H9 (cell line): ENCODE measurements around the gene GRIN2D. TPM values are rescaled to one million over a fixed set of nuclear protein-coding genes. Genes with fewer than 3 reads are reported as not detected.

Experiments
- DNase-seq: peaks from one replicate; pipeline ENCODE4 v3.0.0-alpha.2; 2017
- H2AFZ ChIP-seq: one replicate; pipeline ENCODE4 v1.6.1; 2013; ENCODE audit warnings: mild to moderate bottlenecking, low read length, control low read depth, moderate library complexity
- H2AK5ac ChIP-seq: 2 replicates; pipeline ENCODE4 v1.6.1; 2013; ENCODE audit warnings: low read length, control low read depth, mixed read lengths; ENCODE audit not compliant: insufficient read length
- H2BK120ac ChIP-seq: one replicate; pipeline ENCODE4 v1.6.1; 2013; ENCODE audit warnings: low read depth, mild to moderate bottlenecking, low read length, control low read depth, inconsistent platforms; ENCODE audit not compliant: poor library complexity, severe bottlenecking
- H2BK12ac ChIP-seq: 2 replicates; pipeline ENCODE4 v1.6.1; 2013; ENCODE audit warnings: low read length, control low read depth, mixed read lengths, low read depth; ENCODE audit not compliant: insufficient read length
- H2BK15ac ChIP-seq: 2 replicates; pipeline ENCODE4 v1.6.1; 2013; ENCODE audit warnings: low read depth, low read length, control low read depth
- H2BK20ac ChIP-seq: one replicate; pipeline ENCODE4 v1.6.1; 2013; ENCODE audit warnings: low read depth, mild to moderate bottlenecking, low read length, control low read depth, inconsistent platforms; ENCODE audit not compliant: poor library complexity, severe bottlenecking
- H2BK5ac ChIP-seq: 2 replicates; pipeline ENCODE4 v1.6.1; 2013; ENCODE audit warnings: low read length, control low read depth, mixed read lengths; ENCODE audit not compliant: insufficient read length
- H3K14ac ChIP-seq: 2 replicates; pipeline ENCODE4 v1.6.1; 2013; ENCODE audit warnings: low read length, control low read depth; ENCODE audit not compliant: insufficient read depth
- H3K18ac ChIP-seq: 2 replicates; pipeline ENCODE4 v1.6.1; 2013; ENCODE audit warnings: low read depth, mild to moderate bottlenecking, mixed read lengths, low read length, control low read depth; ENCODE audit not compliant: insufficient read length
- H3K23ac ChIP-seq: 2 replicates; pipeline ENCODE4 v1.6.1; 2013; ENCODE audit warnings: low read length, control low read depth, mixed read lengths, low read depth; ENCODE audit not compliant: insufficient read length
- H3K23me2 ChIP-seq: 2 replicates; pipeline ENCODE4 v1.6.1; 2013; ENCODE audit warnings: low read depth, mild to moderate bottlenecking, mixed read lengths, low read length, control low read depth; ENCODE audit not compliant: insufficient read length, poor library complexity, severe bottlenecking
- H3K27ac ChIP-seq: 2 replicates; pipeline ENCODE4 v1.5.1; 2013; ENCODE audit warnings: low read length, control low read depth, mixed read lengths, low read depth; ENCODE audit not compliant: insufficient read length
- H3K27me3 ChIP-seq: 2 replicates; pipeline ENCODE4 v1.6.1; 2013; ENCODE audit warnings: low read length, control low read depth, inconsistent platforms; ENCODE audit not compliant: insufficient read depth
- H3K4ac ChIP-seq: 2 replicates; pipeline ENCODE4 v1.6.1; 2013; ENCODE audit warnings: low read depth, mild to moderate bottlenecking, control low read depth, inconsistent platforms, low read length, moderate library complexity
- H3K4me1 ChIP-seq: 2 replicates; pipeline ENCODE4 v1.6.1; 2013; ENCODE audit warnings: low read length, control low read depth, inconsistent platforms; ENCODE audit not compliant: insufficient read depth
- H3K4me2 ChIP-seq: 2 replicates; pipeline ENCODE4 v1.6.1; 2013; ENCODE audit warnings: low read length, control low read depth, mixed read lengths; ENCODE audit not compliant: insufficient read length, insufficient read depth
- H3K56ac ChIP-seq: 2 replicates; pipeline ENCODE4 v1.6.1; 2013; ENCODE audit warnings: low read depth, mild to moderate bottlenecking, mixed read lengths, low read length, control low read depth; ENCODE audit not compliant: insufficient read length
- H3K79me1 ChIP-seq: 2 replicates; pipeline ENCODE4 v1.6.1; 2013; ENCODE audit warnings: low read depth, mild to moderate bottlenecking, moderate library complexity, low read length, control low read depth, inconsistent platforms; ENCODE audit not compliant: insufficient read depth, poor library complexity, severe bottlenecking
- H3K79me2 ChIP-seq: 2 replicates; pipeline ENCODE4 v1.6.1; 2013; ENCODE audit warnings: low read length, control low read depth, inconsistent platforms; ENCODE audit not compliant: insufficient read depth
- H3K9ac ChIP-seq: 2 replicates; pipeline ENCODE4 v1.6.1; 2013; ENCODE audit warnings: low read length, control low read depth, mixed read lengths; ENCODE audit not compliant: insufficient read length; ENCODE audit errors: extremely low read depth
- H3K9me3 ChIP-seq: one replicate; pipeline ENCODE4 v1.6.1; 2013; ENCODE audit warnings: low read depth, low read length, inconsistent platforms; ENCODE audit not compliant: control insufficient read depth
- H3T11ph ChIP-seq: one replicate; pipeline ENCODE4 v1.6.1; 2013; ENCODE audit warnings: mild to moderate bottlenecking, low read length, control low read depth, inconsistent platforms
- H4K20me1 ChIP-seq: one replicate; pipeline ENCODE4 v1.6.1; 2013; ENCODE audit not compliant: control insufficient read depth, insufficient read length, insufficient read depth
- H4K5ac ChIP-seq: 2 replicates; pipeline ENCODE4 v1.6.1; 2013; ENCODE audit warnings: low read depth, mild to moderate bottlenecking, mixed read lengths, low read length, control low read depth; ENCODE audit not compliant: insufficient read length
- H4K8ac ChIP-seq: replicated peaks from 2 replicates; pipeline ENCODE4 v1.6.1; 2013; ENCODE audit warnings: low read length, control low read depth, mixed read lengths, low read depth; ENCODE audit not compliant: insufficient read length
- H4K91ac ChIP-seq: 2 replicates; pipeline ENCODE4 v1.6.1; 2013; ENCODE audit warnings: low read depth, mild to moderate bottlenecking, moderate library complexity, mixed read lengths, low read length, control low read depth; ENCODE audit not compliant: insufficient read length
- H3K27ac Mint-ChIP-seq, 3 experiments: 2 replicates in 2 of 3; 3 replicates in 1 of 3; pipeline ENCODE4 v1.8.0; 2020 to 2021; ENCODE audit warnings: mixed read lengths in 3 of 3, mild to moderate bottlenecking in 1 of 3, moderate library complexity in 1 of 3
- H3K27me3 Mint-ChIP-seq: 2 replicates; pipeline ENCODE4 v1.8.0; 2021; ENCODE audit warnings: low read depth, mild to moderate bottlenecking, moderate library complexity, mixed read lengths
- H3K36me3 Mint-ChIP-seq, 3 experiments: 2 replicates in 2 of 3; 3 replicates in 1 of 3; pipeline ENCODE4 v1.8.0; 2020 to 2021; ENCODE audit warnings: low read depth in 3 of 3, mixed read lengths in 3 of 3; ENCODE audit not compliant: insufficient read depth in 1 of 3
- H3K4me1 Mint-ChIP-seq, 2 experiments: 2 replicates each; pipeline ENCODE4 v1.8.0; 2020; ENCODE audit warnings: mixed read lengths in 2 of 2
- H3K4me3 Mint-ChIP-seq, 2 experiments: 2 replicates in 1 of 2; 3 replicates in 1 of 2; pipeline ENCODE4 v1.8.0; 2020 to 2021; ENCODE audit warnings: mild to moderate bottlenecking in 2 of 2, mixed read lengths in 2 of 2, moderate library complexity in 1 of 2
- H3K9me3 Mint-ChIP-seq, 2 experiments: 2 replicates in 1 of 2; 3 replicates in 1 of 2; pipeline ENCODE4 v1.8.0; 2020; ENCODE audit warnings: mild to moderate bottlenecking in 2 of 2, mixed read lengths in 2 of 2, moderate library complexity in 1 of 2
- CTCF ChIP-seq: fragments of 200-600 bp; sonication (generic); conservative IDR thresholded peaks from 3 replicates; pipeline ENCODE4 v1.8.0; 2021; ENCODE audit warnings: antibody characterized with exemption, mild to moderate bottlenecking
- WGBS: extraction: QIAGEN DNeasy Blood & Tissue Kit; methylation state at CpG from one replicate; pipeline ENCODE4 v1.1.7; 2013; ENCODE audit warnings: missing lambda C conversion rate, low lambda C conversion rate, mixed read lengths; ENCODE audit not compliant: insufficient read length; ENCODE audit errors: extremely low coverage; 5-methylcytosine and 5-hydroxymethylcytosine counted together
- total RNA-seq: library from RNA; stranded (reverse); gene quantifications from 2 replicates; pipeline ENCODE4 v1.2.1, GENCODE V29; 2021

The GRIN2D gene
- total RNA-seq, 1 experiment from 2014 or later = 5.9 TPM

- H2AK5ac ChIP-seq = no peak overlapping the region
- no peak overlapping the region for H3K4ac ChIP-seq
- Mint-ChIP-seq H3K27me3 (peaks cover 4% of the 10 kb centered on the region), H3K36me3 (peaks cover 49 to 70% (median 64%) of the 10 kb centered on the region in 3 experiments), H3K4me1 (peaks cover 2 to 8% of the 10 kb centered on the region in 2 experiments; a peak in 3 of 4 replicates), H3K9me3 (no peaks in the 10 kb centered on the region), H3K4me3 (no peak overlapping the region), H3K27ac (no peak overlapping the region; a peak in 1 of 7 replicates)
- no peaks in the 10 kb centered on the region for H4K20me1 ChIP-seq
- H3K23ac ChIP-seq = no peak overlapping the region
- H3K9ac ChIP-seq = no peak overlapping the region
- H3K4me1 ChIP-seq = peaks cover 3% of the 10 kb centered on the region; the same call in 1 of the 2 replicates
- no peak overlapping the region for H4K8ac ChIP-seq
- H3K9me3 ChIP-seq = no peaks in the 10 kb centered on the region
- no peaks in the 10 kb centered on the region for H3K79me1 ChIP-seq
- DNase-seq = no peak
- no peaks in the 10 kb centered on the region for H3K27me3 ChIP-seq
- TF ChIP-seq CTCF = no peak
- no peak overlapping the region for H4K5ac ChIP-seq
- no peaks in the 10 kb centered on the region for H3K23me2 ChIP-seq
- H2BK20ac ChIP-seq = no peak overlapping the region
- H3K79me2 ChIP-seq = no peaks in the 10 kb centered on the region
- H3K4me2 ChIP-seq = no peak overlapping the region
- H2BK12ac ChIP-seq = no peak overlapping the region
- no peak overlapping the region for H4K91ac ChIP-seq
- H2BK15ac ChIP-seq = no peak overlapping the region
- H2BK120ac ChIP-seq = no peak overlapping the region
- H2BK5ac ChIP-seq = no peak overlapping the region
- H3T11ph ChIP-seq = no peak overlapping the region
- no peak overlapping the region for H3K18ac ChIP-seq
- WGBS = no CpG with 5 or more reads among the region's 3 CpGs
- no peak overlapping the region for H3K27ac ChIP-seq
- no peak overlapping the region for H3K56ac ChIP-seq
- no peak overlapping the region for H3K14ac ChIP-seq
- no peak overlapping the region for H2AFZ ChIP-seq
These were observed 6.5 kb upstream of the GRIN2D start for GRCh38 chr19:48386981-48387380.
